ENCODE results near the gene PSMD14. TPM values are rescaled to one million over a fixed set of nuclear protein-coding genes. Genes with fewer than 3 reads are reported as not detected.
A peak's percentile ranks its signal among the peaks of the same experiment; 100 is the strongest.
"Not testable (repeated sequence)": the region's sequence is repeated elsewhere in the genome, so short reads cannot be mapped to it uniquely, and the experiment has no call there.

PSMD14 gene
- total and polyA plus RNA-seq, 2 experiments from 2014 or later: 70.2 to 71.0 TPM

DNA sequence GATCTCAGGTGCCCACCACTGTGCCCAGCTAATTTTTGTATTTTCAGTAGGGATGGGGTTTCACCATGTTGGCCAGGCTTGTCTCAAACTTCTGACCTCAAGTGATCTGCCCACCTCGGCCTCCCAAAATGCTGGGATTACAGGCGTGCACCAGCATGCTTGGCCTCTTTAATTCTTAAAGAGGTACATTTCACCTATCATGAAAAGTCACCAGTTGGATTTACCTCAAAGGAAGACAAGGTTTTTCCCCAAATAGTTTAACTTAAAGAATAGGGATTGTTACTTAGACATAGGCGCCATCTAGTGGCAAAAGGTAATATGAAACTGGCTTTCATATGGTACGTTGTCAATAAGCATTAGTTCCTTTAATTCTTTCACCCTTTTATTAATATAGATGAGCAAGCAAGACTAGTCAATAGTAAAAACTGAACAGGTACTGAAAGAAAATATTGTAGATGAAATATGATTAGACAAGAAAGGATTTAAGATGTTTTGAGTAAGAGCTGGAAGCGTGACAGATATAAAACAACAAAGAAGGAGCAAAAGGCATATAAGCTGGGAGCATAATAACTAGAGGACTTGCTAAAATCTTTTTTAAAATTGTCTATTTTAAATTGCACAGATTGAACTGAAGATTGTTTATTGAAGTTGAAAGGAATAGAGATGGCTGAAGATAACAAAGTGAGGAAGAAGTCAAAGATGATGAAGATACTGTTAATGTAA, 35.0 kb upstream of the PSMD14 start:
- Histone ChIP-seq H3K4me3 (no peak overlapping the region), H3K27me3 (no peaks in the 10 kb centered on the region), H3K9me3 (ENCODE audit: low read depth) (no peaks in the 10 kb centered on the region), H3K9me2 (replicated peaks; ENCODE audit: insufficient read depth) (no peaks in the 10 kb centered on the region), H3K36me3 (replicated peaks; ENCODE audit: insufficient read depth, low read depth) (no peaks in the 10 kb centered on the region), H4K20me1 (ENCODE audit: insufficient read depth, poor library complexity, severe bottlenecking) (no peaks in the 10 kb centered on the region), H3K27ac (no peak overlapping the region), H3K4me1 (ENCODE audit: insufficient read depth) (no peaks in the 10 kb centered on the region), H3K79me2 (no peaks in the 10 kb centered on the region), H3K4me2 (no peak overlapping the region), H2AFZ (no peak overlapping the region)
- peak; percentile 79 for DNase-seq (ENCODE audit: low spot score)
- TF ChIP-seq EZH2phosphoT487 (IDR thresholded peaks at IDR 0.05; ENCODE audit: low read depth, severe bottlenecking, unreplicated experiment) (no peak), EZH2 (IDR thresholded peaks at IDR 0.05; ENCODE audit: borderline replicate concordance) (no peak)
- TF ChIP-seq, protein P1, sequence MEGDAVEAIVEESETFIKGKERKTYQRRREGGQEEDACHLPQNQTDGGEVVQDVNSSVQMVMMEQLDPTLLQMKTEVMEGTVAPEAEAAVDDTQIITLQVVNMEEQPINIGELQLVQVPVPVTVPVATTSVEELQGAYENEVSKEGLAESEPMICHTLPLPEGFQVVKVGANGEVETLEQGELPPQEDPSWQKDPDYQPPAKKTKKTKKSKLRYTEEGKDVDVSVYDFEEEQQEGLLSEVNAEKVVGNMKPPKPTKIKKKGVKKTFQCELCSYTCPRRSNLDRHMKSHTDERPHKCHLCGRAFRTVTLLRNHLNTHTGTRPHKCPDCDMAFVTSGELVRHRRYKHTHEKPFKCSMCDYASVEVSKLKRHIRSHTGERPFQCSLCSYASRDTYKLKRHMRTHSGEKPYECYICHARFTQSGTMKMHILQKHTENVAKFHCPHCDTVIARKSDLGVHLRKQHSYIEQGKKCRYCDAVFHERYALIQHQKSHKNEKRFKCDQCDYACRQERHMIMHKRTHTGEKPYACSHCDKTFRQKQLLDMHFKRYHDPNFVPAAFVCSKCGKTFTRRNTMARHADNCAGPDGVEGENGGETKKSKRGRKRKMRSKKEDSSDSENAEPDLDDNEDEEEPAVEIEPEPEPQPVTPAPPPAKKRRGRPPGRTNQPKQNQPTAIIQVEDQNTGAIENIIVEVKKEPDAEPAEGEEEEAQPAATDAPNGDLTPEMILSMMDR (IDR thresholded peaks at IDR 0.05; ENCODE audit: poor library complexity): peak; percentile 69
- 37% methylated on average over 5 of the region's 5 CpGs for WGBS (ENCODE audit: low lambda C conversion rate, missing lambda C conversion rate)

DNA sequence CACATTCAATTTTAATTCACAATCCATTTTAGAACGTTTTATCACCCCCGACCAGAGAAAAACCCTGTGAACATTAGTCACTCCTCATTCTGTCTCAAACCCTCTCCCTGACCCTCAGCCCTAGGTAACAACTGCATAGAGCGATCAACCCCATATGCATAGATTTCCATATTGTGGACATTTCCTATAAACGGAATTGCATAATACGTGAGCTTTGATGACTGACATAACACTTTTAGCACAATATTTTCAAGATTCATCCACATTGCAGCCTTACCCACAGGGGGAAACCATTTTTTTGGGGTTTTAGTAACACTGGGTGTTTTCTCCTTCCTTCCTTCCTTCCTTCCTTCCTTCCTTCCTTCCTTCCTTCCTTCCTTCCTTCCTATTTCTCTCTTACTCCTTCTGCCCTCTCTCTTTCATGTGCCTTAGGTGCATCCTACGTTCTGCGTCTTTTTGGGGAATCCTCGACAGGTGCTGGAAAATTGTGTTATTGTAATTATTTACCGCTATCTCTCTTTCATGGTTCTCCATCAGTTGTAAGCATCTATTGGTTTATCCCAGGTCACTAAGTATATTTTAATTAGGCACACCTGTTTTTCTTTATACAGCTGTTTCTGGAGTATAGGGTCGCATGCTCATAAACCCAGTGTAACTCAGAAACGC, 29.5 kb upstream of the PSMD14 start:
- not testable (repeated sequence) for H3K9me2 ChIP-seq (replicated peaks; ENCODE audit: insufficient read depth); H3K79me2 ChIP-seq; H3K4me3 ChIP-seq; H4K20me1 ChIP-seq (ENCODE audit: insufficient read depth, poor library complexity, severe bottlenecking); H2AFZ ChIP-seq; H3K36me3 ChIP-seq (replicated peaks; ENCODE audit: insufficient read depth, low read depth); H3K9me3 ChIP-seq (ENCODE audit: low read depth); H3K4me2 ChIP-seq; H3K27me3 ChIP-seq; H3K27ac ChIP-seq; H3K4me1 ChIP-seq (ENCODE audit: insufficient read depth)
- peak; percentile 59 for DNase-seq (ENCODE audit: low spot score)
- WGBS (ENCODE audit: low lambda C conversion rate, missing lambda C conversion rate): 67% methylated on average over 11 of the region's 11 CpGs

DNA sequence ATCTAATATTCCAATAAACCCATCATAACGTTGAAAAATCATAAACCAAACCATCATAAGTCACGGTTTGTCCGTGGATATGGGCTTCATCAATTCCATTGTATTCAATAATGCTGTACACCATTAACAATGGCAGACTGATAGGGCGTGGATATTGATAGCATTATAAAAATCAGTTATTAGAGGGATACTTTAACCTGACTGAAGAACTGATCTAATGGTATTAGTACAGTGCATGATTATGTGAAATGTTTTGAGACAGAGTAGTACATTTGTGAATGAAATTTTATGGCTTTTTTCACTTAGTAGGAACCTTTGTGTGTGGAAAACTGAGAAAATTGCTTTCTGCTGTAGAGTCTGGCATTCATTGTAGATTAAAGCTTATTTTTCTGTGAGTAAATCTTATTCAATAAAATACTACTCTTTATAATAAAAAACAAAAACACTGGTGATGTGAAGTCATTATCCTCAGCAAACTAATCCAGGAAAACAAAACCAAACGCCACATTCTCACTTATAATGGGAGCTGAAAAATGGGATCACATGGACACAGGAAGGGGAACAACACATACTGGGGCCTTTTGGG, 28.9 kb upstream of the PSMD14 start:
- H4K20me1 ChIP-seq (ENCODE audit: insufficient read depth, poor library complexity, severe bottlenecking); H3K27me3 ChIP-seq; H3K9me2 ChIP-seq (replicated peaks; ENCODE audit: insufficient read depth); H3K4me3 ChIP-seq; DNase-seq (ENCODE audit: low spot score); H3K4me2 ChIP-seq; H3K4me1 ChIP-seq (ENCODE audit: insufficient read depth); H3K79me2 ChIP-seq; H3K27ac ChIP-seq; H3K9me3 ChIP-seq (ENCODE audit: low read depth); H3K36me3 ChIP-seq (replicated peaks; ENCODE audit: insufficient read depth, low read depth); H2AFZ ChIP-seq: not testable (repeated sequence)
- 70% methylated on average over 5 of the region's 5 CpGs for WGBS (ENCODE audit: low lambda C conversion rate, missing lambda C conversion rate)

DNA sequence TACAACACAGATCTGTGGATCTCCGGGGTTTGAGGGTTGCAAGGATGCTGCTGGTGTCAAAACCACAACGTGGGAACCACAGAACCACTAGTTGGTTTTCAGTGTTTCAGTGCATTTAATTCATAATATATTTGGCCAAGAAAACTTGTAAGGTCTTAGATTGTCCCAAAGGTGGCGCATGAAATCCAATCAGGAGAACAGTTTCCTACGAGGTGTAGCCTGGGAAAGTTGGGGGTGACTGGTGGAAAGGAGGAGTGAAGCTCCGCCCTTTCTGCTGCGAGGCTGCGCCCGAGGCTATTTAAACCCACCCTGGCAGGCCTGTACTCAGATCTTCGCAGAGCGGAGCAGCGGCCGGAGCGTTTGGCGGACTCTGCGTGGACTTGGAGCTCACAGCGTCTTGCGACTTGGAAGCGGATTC, 27.3 kb upstream of the PSMD14 start:
- not testable (repeated sequence) for H3K4me3 ChIP-seq; H4K20me1 ChIP-seq (ENCODE audit: insufficient read depth, poor library complexity, severe bottlenecking); H3K27ac ChIP-seq; H2AFZ ChIP-seq; H3K9me2 ChIP-seq (replicated peaks; ENCODE audit: insufficient read depth); H3K9me3 ChIP-seq (ENCODE audit: low read depth); H3K4me1 ChIP-seq (ENCODE audit: insufficient read depth); H3K4me2 ChIP-seq; H3K36me3 ChIP-seq (replicated peaks; ENCODE audit: insufficient read depth, low read depth); H3K79me2 ChIP-seq; H3K27me3 ChIP-seq
- TF ChIP-seq, protein P1 (IDR thresholded peaks at IDR 0.05; ENCODE audit: poor library complexity): peak; percentile 16
- 82% methylated on average over 18 of the region's 18 CpGs for WGBS (ENCODE audit: low lambda C conversion rate, missing lambda C conversion rate)
- DNase-seq (ENCODE audit: low spot score): peak; percentile 59

DNA sequence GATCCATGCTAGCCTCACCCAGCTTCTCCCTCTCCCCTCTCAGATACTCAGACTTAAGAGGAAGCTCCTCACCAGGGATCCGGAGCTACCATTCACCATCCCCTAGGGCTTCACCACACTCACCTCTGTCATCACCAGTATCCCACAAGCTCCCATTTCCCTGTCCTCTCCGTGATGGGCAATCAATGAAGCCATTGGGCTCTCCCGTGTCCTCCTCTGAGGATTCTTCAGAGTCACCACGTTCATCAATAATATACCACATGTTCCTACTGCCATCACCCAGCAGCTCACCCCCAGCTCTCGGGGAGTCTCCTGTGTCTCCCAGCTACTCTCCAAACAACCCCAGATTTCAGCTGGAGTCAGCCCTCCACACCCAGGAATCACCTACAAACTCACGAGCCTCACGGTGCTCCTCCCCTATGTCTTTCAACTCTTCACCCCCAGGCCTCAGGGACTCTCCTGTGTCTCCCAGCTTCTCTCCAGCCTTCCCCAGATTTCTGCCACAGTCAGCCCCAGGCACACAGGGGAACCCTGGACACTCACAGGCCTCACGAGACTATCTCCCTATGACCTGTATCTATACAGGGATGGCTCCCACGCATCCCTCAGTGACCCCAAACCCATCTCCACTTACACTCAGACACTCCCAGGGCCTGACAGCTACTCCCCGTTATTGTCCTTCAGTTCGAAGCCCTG, 26.5 kb upstream of the PSMD14 start:
- WGBS (ENCODE audit: low lambda C conversion rate, missing lambda C conversion rate): 80% methylated on average over 11 of the region's 11 CpGs

DNA sequence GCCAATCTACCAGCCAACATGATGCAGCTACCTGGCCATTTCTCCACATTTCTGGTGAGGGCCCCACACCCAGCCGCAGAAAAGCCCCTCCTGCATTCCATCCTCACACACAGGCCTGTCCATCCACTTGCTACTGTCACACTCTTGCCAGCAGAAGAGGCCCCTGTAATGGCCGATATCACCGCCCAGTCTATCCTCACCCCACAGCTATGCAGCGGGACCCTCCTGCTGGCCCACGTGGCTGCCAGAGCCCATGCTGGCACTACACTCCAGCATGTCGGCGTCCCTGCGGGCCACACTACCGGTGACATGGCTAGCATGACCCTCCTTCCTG, 25.9 kb upstream of the PSMD14 start:
- not testable (repeated sequence) for H2AFZ ChIP-seq; H3K36me3 ChIP-seq (replicated peaks; ENCODE audit: insufficient read depth, low read depth); H3K79me2 ChIP-seq; H3K27me3 ChIP-seq; H4K20me1 ChIP-seq (ENCODE audit: insufficient read depth, poor library complexity, severe bottlenecking); H3K27ac ChIP-seq; H3K4me2 ChIP-seq; H3K4me3 ChIP-seq; DNase-seq (ENCODE audit: low spot score); H3K9me3 ChIP-seq (ENCODE audit: low read depth); H3K9me2 ChIP-seq (replicated peaks; ENCODE audit: insufficient read depth); H3K4me1 ChIP-seq (ENCODE audit: insufficient read depth)
- WGBS (ENCODE audit: low lambda C conversion rate, missing lambda C conversion rate): 92% methylated on average over 9 of the region's 9 CpGs

More for the DNA sequence above, 26.5 kb upstream of the PSMD14 start:
- H3K9me3 ChIP-seq (ENCODE audit: low read depth); H3K36me3 ChIP-seq (replicated peaks; ENCODE audit: insufficient read depth, low read depth); H3K4me2 ChIP-seq; H3K4me1 ChIP-seq (ENCODE audit: insufficient read depth); H4K20me1 ChIP-seq (ENCODE audit: insufficient read depth, poor library complexity, severe bottlenecking); H3K9me2 ChIP-seq (replicated peaks; ENCODE audit: insufficient read depth); H3K4me3 ChIP-seq; H3K79me2 ChIP-seq; H3K27me3 ChIP-seq; DNase-seq (ENCODE audit: low spot score); H2AFZ ChIP-seq; H3K27ac ChIP-seq: not testable (repeated sequence)
